Measurements from ENCODE around the gene CLIC6.

- TF ChIP-seq CTCF (IDR thresholded peaks at IDR 0.05) (no peak), POLR2A (IDR thresholded peaks at IDR 0.05) (no peak)
These were observed 86.2 kb downstream of the CLIC6 start for GRCh38 chr21:34754690-34755647.
